Kidney (tissue), 14 donors: ENCODE results near the gene HES6. TPM values are rescaled to one million over a fixed set of nuclear protein-coding genes. Genes with fewer than 3 reads are reported as not detected.

Experiments used
- DNase-seq, 5 donors: peaks; one replicate each; pipeline ENCODE4 v3.0.0-alpha.2; 2013 to 2020
- FAIRE-seq: peaks from 2 replicates; lab custom pipeline; 2012; peaks lifted over from hg19 to GRCh38; lab: Jason Lieb, UNC
- H3K27ac ChIP-seq, 2 donors: one replicate each; pipeline ENCODE4 v1.7.0; 2013; ENCODE audit warnings: low read depth in 2 of 2, low read length in 2 of 2, inconsistent platforms in 1 of 2
- H3K27me3 ChIP-seq: one replicate; pipeline ENCODE4 v1.7.1; 2013; ENCODE audit warnings: low read length, inconsistent platforms; ENCODE audit not compliant: control insufficient read depth, insufficient read depth
- H3K36me3 ChIP-seq, 3 donors: one replicate each; pipeline versions ENCODE4 v1.7.0 to v1.7.1; 2013; ENCODE audit warnings: low read length in 3 of 3, control low read depth in 1 of 3, inconsistent platforms in 1 of 3; ENCODE audit not compliant: insufficient read depth in 3 of 3, control insufficient read depth in 2 of 3
- H3K4me1 ChIP-seq, 3 donors: one replicate each; pipeline versions ENCODE4 v1.7.0 to v1.7.1; 2013; ENCODE audit warnings: low read length in 3 of 3, inconsistent platforms in 1 of 3, low read depth in 1 of 3; ENCODE audit not compliant: control insufficient read depth in 2 of 3, insufficient read depth in 2 of 3
- H3K4me3 ChIP-seq, 3 donors: one replicate each; pipeline versions ENCODE4 v1.7.0 to v1.8.1; 2013; ENCODE audit warnings: low read length in 3 of 3, control low read depth in 1 of 3, inconsistent platforms in 1 of 3
- H3K9ac ChIP-seq, 3 donors: one replicate each; pipeline versions ENCODE4 v1.7.0 to v1.7.1; 2013; ENCODE audit warnings: low read length in 3 of 3, control low read depth in 1 of 3, inconsistent platforms in 1 of 3
- H3K9me3 ChIP-seq, 3 donors: one replicate each; pipeline versions ENCODE4 v1.7.0 to v1.7.1; 2013; ENCODE audit warnings: low read length in 3 of 3, control low read depth in 1 of 3, inconsistent platforms in 1 of 3; ENCODE audit not compliant: control insufficient read depth in 2 of 3, insufficient read depth in 1 of 3
- CTCF ChIP-seq: IDR thresholded peaks from 3 replicates; pipeline ENCODE4 v1.5.1; 2012; ENCODE audit warnings: mild to moderate bottlenecking, moderate library complexity, borderline replicate concordance; ENCODE audit not compliant: insufficient read depth; ENCODE audit errors: extremely low read depth
- intact Hi-C: fragments of 100-400 bp; cut with DNase I; formaldehyde crosslinking; loops from one replicate; pipeline ENCODE4 v1.11.1; 2022
- polyA plus RNA-seq: library from polyadenylated mRNA; stranded (reverse); fragments of 350-450 nt; fragmentation: Illumina TruSeq; extraction: RNeasy Lipid Tissue Mini Kit (QIAGEN cat#74804); gene quantifications from one replicate; pipeline ENCODE4 v1.2.3, GENCODE V29; 2014; ENCODE audit warnings: low read depth, low replicate concordance; ENCODE audit not compliant: insufficient read depth
- total RNA-seq: library from RNA; stranded (reverse); fragmentation: NEBNext Ultra II Directional; extraction: Animal tissue kit (Norgen Biotek cat#: 25700); gene quantifications from one replicate; pipeline ENCODE4 v1.2.1, GENCODE V29; 2021
- donor health status: control.
- donor health status: control.
- donor health status: control.
- donor health status: control.
- donor health status: control.
- donor health status: DM: yes; HTN: yes; CAD: no.
- donor health status: Normal renal cell carcinoma (clear cell type).

Gene HES6
- total and polyA plus RNA-seq, 2 donors from 2014 or later: 5.2 to 5.5 TPM

GRCh38 chr2:238280083-238280825, 40.4 kb upstream of the HES6 start:
- FAIRE-seq: no peak
- H3K27ac ChIP-seq: no peak overlapping the region
- H3K9me3 ChIP-seq: no peaks in the 10 kb centered on the region
- intact Hi-C loops: no loop called here
- H3K4me1 ChIP-seq: peaks cover 0 to 23% (median 14%) of the 10 kb centered on the region in 3 donors
- TF ChIP-seq CTCF: no peak
- H3K4me3 ChIP-seq: no peak overlapping the region
- peaks cover 2 to 24% (median 13%) of the 10 kb centered on the region in 3 donors for H3K36me3 ChIP-seq
- H3K9ac ChIP-seq: no peak overlapping the region
- no peaks in the 10 kb centered on the region for H3K27me3 ChIP-seq
- DNase-seq: peak in 1 of 5 donors; percentile 26

- Histone ChIP-seq H3K9ac (no peak overlapping the region), H3K9me3 (no peaks in the 10 kb centered on the region), H3K4me3 (no peak overlapping the region), H3K27ac (no peak overlapping the region), H3K36me3 (peaks cover 2 to 30% (median 18%) of the 10 kb centered on the region in 3 donors), H3K4me1 (peaks cover 0 to 18% (median 11%) of the 10 kb centered on the region in 3 donors), H3K27me3 (no peaks in the 10 kb centered on the region)
- FAIRE-seq (no peak), DNase-seq (peak in 1 of 5 donors; percentile 58)
- no peak for TF ChIP-seq CTCF
- intact Hi-C loops: no loop called here
Observed at GRCh38 chr2:238279324-238279682, 39.5 kb upstream of the HES6 start.

GRCh38 chr2:238278626-238279323, 38.9 kb upstream of the HES6 start:
- intact Hi-C loops: no loop called here
- Histone ChIP-seq H3K9me3 (no peaks in the 10 kb centered on the region), H3K4me3 (no peak overlapping the region), H3K4me1 (peaks cover 0 to 18% (median 11%) of the 10 kb centered on the region in 3 donors), H3K36me3 (peaks cover 2 to 30% (median 18%) of the 10 kb centered on the region in 3 donors), H3K27ac (no peak overlapping the region), H3K9ac (no peak overlapping the region), H3K27me3 (no peaks in the 10 kb centered on the region)
- FAIRE-seq: no peak
- no peak for TF ChIP-seq CTCF
- peak in 1 of 5 donors; percentile 52 for DNase-seq
